Measurements from ENCODE around the gene ROCK1. TPM values are rescaled to one million over a fixed set of nuclear protein-coding genes. Genes with fewer than 3 reads are reported as not detected.
A peak's percentile ranks its signal among the peaks of the same experiment; 100 is the strongest.

ROCK1 gene
- total and polyA plus RNA-seq, 2 donors from 2014 or later, result 10.5 to 56.5 TPM

DNA sequence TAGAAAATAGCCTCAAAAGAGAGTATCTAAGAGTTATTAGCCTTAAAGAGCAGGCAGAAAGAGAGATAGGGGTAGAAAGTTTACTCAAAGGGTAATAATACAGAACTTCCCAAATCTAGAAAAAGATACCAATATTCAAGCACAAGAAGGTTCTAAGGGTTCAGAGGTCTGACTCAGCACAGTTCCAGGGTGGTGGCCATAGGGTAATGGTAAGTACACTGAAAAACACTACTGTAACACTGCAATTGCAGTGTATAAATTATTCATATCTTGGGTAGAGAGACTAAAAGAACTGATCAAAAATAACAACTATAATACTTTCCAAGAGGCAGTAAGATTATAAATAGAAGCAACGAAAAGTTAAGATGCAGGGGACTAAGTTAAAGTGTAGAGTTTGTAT, 115.2 kb downstream of the ROCK1 start:
- intact Hi-C loops (cut with DNase I), result no loop called here

DNA sequence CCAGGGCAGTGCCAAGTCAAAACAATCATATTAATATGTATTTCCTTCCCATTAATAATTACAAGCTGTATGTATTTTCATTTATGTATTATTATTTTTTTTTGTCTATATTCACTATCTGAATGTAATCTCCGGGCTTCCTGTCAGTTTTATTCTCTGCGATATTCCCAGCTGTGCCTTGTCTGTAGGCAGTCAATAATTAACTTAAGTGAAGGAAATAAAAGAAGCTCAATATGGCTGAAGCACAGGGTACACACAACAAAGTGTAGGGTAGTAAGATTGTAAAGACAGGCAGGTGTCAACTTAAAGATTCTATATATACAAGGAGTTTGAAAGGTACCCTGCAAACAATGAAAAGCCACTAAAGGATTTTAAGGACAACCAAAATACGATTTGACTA, 122.9 kb downstream of the ROCK1 start:
- Histone ChIP-seq H3K27me3 (ENCODE audit: control insufficient read depth, insufficient read depth, low read length) (no peaks in the 10 kb centered on the region), H3K9ac (ENCODE audit: low read length in 3 of 3) (no peak overlapping the region), H3K36me3 (ENCODE audit: control insufficient read depth in 2 of 3, insufficient read depth in 3 of 3, low read length in 3 of 3) (peaks cover 5 to 18% (median 6%) of the 10 kb centered on the region in 3 donors), H3K9me3 (ENCODE audit: control insufficient read depth in 2 of 3, insufficient read depth in 1 of 3, low read length in 3 of 3) (no peaks in the 10 kb centered on the region), H3K27ac (ENCODE audit: low read depth in 2 of 2, low read length in 2 of 2) (no peak overlapping the region), H3K4me3 (ENCODE audit: low read length in 3 of 3) (no peak overlapping the region), H3K4me1 (ENCODE audit: control insufficient read depth in 2 of 3, insufficient read depth in 2 of 3, low read depth in 1 of 3, low read length in 3 of 3) (no peaks in the 10 kb centered on the region)
- intact Hi-C loops (cut with DNase I), result no loop called here
- TF ChIP-seq, protein P1, sequence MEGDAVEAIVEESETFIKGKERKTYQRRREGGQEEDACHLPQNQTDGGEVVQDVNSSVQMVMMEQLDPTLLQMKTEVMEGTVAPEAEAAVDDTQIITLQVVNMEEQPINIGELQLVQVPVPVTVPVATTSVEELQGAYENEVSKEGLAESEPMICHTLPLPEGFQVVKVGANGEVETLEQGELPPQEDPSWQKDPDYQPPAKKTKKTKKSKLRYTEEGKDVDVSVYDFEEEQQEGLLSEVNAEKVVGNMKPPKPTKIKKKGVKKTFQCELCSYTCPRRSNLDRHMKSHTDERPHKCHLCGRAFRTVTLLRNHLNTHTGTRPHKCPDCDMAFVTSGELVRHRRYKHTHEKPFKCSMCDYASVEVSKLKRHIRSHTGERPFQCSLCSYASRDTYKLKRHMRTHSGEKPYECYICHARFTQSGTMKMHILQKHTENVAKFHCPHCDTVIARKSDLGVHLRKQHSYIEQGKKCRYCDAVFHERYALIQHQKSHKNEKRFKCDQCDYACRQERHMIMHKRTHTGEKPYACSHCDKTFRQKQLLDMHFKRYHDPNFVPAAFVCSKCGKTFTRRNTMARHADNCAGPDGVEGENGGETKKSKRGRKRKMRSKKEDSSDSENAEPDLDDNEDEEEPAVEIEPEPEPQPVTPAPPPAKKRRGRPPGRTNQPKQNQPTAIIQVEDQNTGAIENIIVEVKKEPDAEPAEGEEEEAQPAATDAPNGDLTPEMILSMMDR (IDR thresholded peaks at IDR 0.05; ENCODE audit: borderline replicate concordance, extremely low read depth, insufficient read depth), result no peak
- no peak for FAIRE-seq
- no peak for DNase-seq

More for the DNA sequence above, 115.2 kb downstream of the ROCK1 start:
- Histone ChIP-seq H3K9ac (ENCODE audit: low read length in 3 of 3) (no peak overlapping the region), H3K36me3 (ENCODE audit: control insufficient read depth in 2 of 3, insufficient read depth in 3 of 3, low read length in 3 of 3) (peaks cover 0 to 2% (median 0%) of the 10 kb centered on the region in 3 donors), H3K27ac (ENCODE audit: low read depth in 2 of 2, low read length in 2 of 2) (no peak overlapping the region), H3K9me3 (ENCODE audit: control insufficient read depth in 2 of 3, insufficient read depth in 1 of 3, low read length in 3 of 3) (no peaks in the 10 kb centered on the region), H3K27me3 (ENCODE audit: control insufficient read depth, insufficient read depth, low read length) (no peaks in the 10 kb centered on the region), H3K4me3 (ENCODE audit: low read length in 3 of 3) (no peak overlapping the region), H3K4me1 (ENCODE audit: control insufficient read depth in 2 of 3, insufficient read depth in 2 of 3, low read depth in 1 of 3, low read length in 3 of 3) (no peaks in the 10 kb centered on the region)
- TF ChIP-seq, protein P1 (IDR thresholded peaks at IDR 0.05; ENCODE audit: borderline replicate concordance, extremely low read depth, insufficient read depth), result no peak
- FAIRE-seq (no peak), DNase-seq (no peak)

DNA sequence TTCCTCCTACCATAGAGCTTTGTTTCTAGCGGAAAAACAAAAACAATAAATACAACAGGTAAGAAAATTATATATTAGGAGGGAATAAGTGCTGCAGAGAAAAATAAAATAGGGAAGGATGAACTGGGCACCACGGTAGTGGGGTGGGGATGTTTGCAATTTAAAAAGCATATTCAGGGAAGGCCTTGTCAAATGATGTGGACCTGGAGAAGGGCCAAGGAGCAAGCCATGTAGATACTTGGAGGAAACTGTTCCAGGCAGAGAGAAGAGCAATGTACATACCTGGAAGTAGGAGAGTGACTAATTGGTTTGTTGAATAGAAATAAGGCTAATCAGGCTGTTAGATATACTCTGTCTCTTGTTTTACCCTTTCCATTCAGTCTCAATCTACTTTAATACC, 136.5 kb downstream of the ROCK1 start:
- Histone ChIP-seq H3K27ac (ENCODE audit: low read depth in 2 of 2, low read length in 2 of 2) (no peak overlapping the region), H3K27me3 (ENCODE audit: control insufficient read depth, insufficient read depth, low read length) (no peaks in the 10 kb centered on the region), H3K36me3 (ENCODE audit: control insufficient read depth in 2 of 3, insufficient read depth in 3 of 3, low read length in 3 of 3) (peaks cover 5 to 15% (median 10%) of the 10 kb centered on the region in 3 donors), H3K4me1 (ENCODE audit: control insufficient read depth in 2 of 3, insufficient read depth in 2 of 3, low read depth in 1 of 3, low read length in 3 of 3) (no peaks in the 10 kb centered on the region), H3K9me3 (ENCODE audit: control insufficient read depth in 2 of 3, insufficient read depth in 1 of 3, low read length in 3 of 3) (no peaks in the 10 kb centered on the region), H3K9ac (ENCODE audit: low read length in 3 of 3) (no peak overlapping the region), H3K4me3 (ENCODE audit: low read length in 3 of 3) (no peak overlapping the region)
- intact Hi-C loops (cut with DNase I), result no loop called here
- FAIRE-seq, result no peak
- DNase-seq, result no peak
- TF ChIP-seq, protein P1 (IDR thresholded peaks at IDR 0.05; ENCODE audit: borderline replicate concordance, extremely low read depth, insufficient read depth), result no peak

DNA sequence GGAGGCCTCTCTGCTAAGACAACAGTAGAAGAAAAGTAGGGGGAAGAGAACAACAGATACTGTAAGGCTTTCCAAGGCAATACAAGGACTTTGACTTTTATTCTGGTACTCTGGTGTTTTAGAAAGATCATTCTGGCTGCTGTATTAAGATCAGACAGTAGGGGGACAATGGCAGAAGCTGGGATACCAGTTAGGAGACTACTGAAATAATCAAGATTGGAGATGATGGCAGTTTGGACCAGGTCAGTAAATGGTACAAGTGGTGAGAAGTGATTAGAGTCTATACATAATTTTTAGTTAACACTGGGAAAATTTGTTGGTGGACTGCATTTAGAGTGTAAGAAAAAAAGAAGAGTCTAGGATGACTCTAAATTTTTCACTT, 139.7 kb downstream of the ROCK1 start:
- Histone ChIP-seq H3K36me3 (ENCODE audit: control insufficient read depth in 2 of 3, insufficient read depth in 3 of 3, low read length in 3 of 3) (peaks cover 3 to 14% (median 14%) of the 10 kb centered on the region in 3 donors), H3K9ac (ENCODE audit: low read length in 3 of 3) (no peak overlapping the region), H3K9me3 (ENCODE audit: control insufficient read depth in 2 of 3, insufficient read depth in 1 of 3, low read length in 3 of 3) (no peaks in the 10 kb centered on the region), H3K4me1 (ENCODE audit: control insufficient read depth in 2 of 3, insufficient read depth in 2 of 3, low read depth in 1 of 3, low read length in 3 of 3) (no peaks in the 10 kb centered on the region), H3K27me3 (ENCODE audit: control insufficient read depth, insufficient read depth, low read length) (no peaks in the 10 kb centered on the region), H3K4me3 (ENCODE audit: low read length in 3 of 3) (no peak overlapping the region), H3K27ac (ENCODE audit: low read depth in 2 of 2, low read length in 2 of 2) (no peak overlapping the region)
- intact Hi-C loops (cut with DNase I), result no loop called here
- DNase-seq, result peak in 1 of 5 donors; percentile 10
- TF ChIP-seq, protein P1 (IDR thresholded peaks at IDR 0.05; ENCODE audit: borderline replicate concordance, extremely low read depth, insufficient read depth), result peak; percentile 21
- no peak for FAIRE-seq

Measured in kidney (tissue), 14 donors.